Panc1 (cell line): ENCODE measurements around the gene FOXM1.

Source experiments
- POLR2AphosphoS5 ChIP-seq: IDR thresholded peaks from 2 replicates; pipeline ENCODE4 v1.6.1; 2012; ENCODE audit warnings: mild to moderate bottlenecking, low read depth, low read length, moderate library complexity
- TF ChIP-seq, protein P1 (sequence below): fragments of 450-650 bp; IDR thresholded peaks from 2 replicates; pipeline ENCODE4 v1.5.1; 2017; ENCODE audit warnings: mild to moderate bottlenecking

DNA sequence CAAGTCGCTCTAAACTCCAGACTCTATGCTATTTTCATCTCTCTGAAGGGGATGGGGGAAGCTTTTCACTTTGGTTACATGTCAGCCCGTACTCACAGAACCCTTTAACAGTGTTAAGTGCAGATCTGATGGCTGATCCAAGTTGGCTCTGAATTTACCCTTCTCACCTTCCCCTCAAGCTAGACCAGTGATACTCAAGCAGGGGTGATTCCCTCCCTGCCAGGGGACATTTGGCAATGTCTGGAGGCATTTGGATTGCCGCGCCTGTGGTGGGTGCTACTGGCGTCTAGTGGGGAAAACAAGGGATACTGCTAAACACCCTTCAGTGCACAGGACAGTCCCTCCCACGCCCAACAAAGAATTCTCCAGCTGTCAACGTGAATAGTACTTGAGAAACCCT is 14.1 kb downstream of the FOXM1 start:
- no peak for TF ChIP-seq POLR2AphosphoS5
- TF ChIP-seq, protein P1, sequence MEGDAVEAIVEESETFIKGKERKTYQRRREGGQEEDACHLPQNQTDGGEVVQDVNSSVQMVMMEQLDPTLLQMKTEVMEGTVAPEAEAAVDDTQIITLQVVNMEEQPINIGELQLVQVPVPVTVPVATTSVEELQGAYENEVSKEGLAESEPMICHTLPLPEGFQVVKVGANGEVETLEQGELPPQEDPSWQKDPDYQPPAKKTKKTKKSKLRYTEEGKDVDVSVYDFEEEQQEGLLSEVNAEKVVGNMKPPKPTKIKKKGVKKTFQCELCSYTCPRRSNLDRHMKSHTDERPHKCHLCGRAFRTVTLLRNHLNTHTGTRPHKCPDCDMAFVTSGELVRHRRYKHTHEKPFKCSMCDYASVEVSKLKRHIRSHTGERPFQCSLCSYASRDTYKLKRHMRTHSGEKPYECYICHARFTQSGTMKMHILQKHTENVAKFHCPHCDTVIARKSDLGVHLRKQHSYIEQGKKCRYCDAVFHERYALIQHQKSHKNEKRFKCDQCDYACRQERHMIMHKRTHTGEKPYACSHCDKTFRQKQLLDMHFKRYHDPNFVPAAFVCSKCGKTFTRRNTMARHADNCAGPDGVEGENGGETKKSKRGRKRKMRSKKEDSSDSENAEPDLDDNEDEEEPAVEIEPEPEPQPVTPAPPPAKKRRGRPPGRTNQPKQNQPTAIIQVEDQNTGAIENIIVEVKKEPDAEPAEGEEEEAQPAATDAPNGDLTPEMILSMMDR: no peak
